Thyroid gland (tissue), 4 donors: Measurements from ENCODE around the gene SCN5A.

Experiments used
- CTCF ChIP-seq, 6 experiments: fragments of 200-600 bp in 3 of 6; fragments of 450-650 bp in 3 of 6; sonication (generic) in 3 of 6; IDR thresholded peaks; one replicate each; pipeline ENCODE4 v1.5.1; 2016 to 2019; ENCODE audit warnings: antibody characterized with exemption in 6 of 6, mild to moderate bottlenecking in 2 of 6, inconsistent platforms in 1 of 6, moderate library complexity in 1 of 6
- POLR2A ChIP-seq, 2 donors: fragments of 450-650 bp; IDR thresholded peaks; one replicate each; pipeline ENCODE4 v1.6.1; 2017; ENCODE audit warnings: antibody characterized with exemption in 2 of 2, mild to moderate bottlenecking in 2 of 2, moderate library complexity in 1 of 2

GRCh38 chr3:38556640-38557358 is 92.7 kb downstream of the SCN5A start:
- TF ChIP-seq CTCF (IDR thresholded peaks at IDR 0.05) (no peak), POLR2A (IDR thresholded peaks at IDR 0.05) (no peak)
